GM21367 (cell line): ENCODE measurements around the gene PPM1G.
A peak's percentile ranks its signal among the peaks of the same experiment; 100 is the strongest.

ENCODE experiments used
- ATAC-seq: cut with Tn5 transposase; IDR thresholded peaks from one replicate; pipeline ENCODE4 v1.9.1; 2021; ENCODE audit not compliant: unreplicated experiment

Gene PPM1G

DNA sequence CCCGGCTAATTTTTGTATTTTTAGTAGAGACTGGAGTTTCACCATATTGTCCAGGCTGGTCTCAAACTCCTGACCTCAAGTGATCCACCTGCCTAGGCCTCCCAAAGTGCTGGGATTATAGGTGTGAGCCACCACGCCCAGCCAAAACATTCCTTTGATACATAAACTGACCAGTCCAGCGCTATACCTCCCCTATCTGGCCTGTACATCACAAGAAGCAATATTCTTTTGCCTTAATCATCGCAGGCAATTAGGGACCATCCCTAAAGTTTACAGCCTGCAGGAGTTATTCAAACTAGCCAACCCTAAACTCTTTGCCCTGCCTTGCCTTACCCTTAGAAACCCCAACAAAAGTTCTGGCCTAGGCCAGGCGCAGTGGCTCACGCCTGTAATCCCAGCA, 6.8 kb upstream of the PPM1G start:
- ATAC-seq = no peak

DNA sequence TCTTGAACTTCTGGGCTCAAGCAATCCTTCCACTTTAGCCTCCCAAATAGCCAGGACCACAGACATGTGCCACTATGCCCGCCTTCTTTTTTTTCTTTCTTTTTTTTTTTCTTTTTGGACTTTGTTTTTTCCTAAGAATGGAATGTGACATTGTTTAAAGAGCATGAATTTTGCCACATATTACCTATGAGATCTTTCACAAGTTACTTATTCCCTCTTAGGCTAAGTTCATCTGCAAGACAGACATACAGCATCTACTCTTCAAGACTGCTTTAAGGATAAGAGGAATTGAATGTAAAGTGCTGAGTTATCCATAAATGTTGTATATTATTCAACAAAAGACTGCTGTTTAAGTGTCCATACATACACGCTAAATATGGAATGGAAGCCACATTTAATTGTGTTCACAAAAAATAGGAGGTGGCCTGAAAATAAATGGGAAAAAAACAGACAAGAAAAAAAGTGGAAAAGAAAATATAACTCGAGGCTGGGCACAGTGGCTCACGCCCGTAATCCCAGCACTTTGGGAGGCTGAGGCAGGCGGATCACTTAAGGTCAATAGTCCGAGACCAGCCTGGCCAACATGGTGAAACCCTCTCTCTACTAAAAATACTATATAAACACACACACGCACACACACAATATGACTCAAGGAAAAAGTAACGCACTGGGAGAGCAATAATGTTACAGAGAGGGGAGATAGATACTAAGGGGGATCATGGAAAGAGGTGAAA, 3.2 kb upstream of the PPM1G start:
- ATAC-seq = no peak

DNA sequence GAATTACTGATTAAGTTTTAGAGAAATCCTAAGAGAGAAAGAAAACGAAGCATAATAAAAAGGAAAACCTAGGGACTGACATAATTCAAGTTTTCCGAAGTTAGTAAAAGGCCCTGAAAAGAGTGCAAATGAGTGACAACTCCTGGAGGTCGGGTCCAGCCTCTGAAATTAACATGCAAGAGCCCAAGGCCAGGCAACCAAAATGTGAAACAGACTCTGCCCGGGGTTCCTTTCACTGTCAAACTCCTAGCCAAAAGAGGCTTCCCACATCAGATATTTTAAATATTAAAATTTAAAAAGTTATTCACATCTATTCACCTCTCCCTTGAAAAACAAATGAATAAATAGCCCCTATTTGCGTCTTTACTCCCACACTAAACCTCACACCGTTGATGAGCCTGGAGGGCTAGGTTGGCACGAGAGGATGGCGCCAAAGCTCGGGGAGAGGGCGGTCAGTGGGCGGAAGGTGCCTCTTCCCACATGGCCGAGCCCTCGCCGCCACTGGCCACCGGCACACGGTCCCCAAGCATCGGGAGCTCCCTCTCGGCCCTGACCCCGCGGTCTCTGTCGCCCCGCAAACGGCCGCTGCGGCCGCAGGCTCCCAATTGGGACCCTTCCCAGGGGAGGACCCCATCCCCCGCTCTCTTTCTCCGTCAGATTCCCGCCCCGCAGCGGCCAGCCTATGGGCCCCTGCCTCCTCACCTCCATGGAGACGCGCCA, 630 bp downstream of the PPM1G start:
- ATAC-seq = peak; percentile 33

DNA sequence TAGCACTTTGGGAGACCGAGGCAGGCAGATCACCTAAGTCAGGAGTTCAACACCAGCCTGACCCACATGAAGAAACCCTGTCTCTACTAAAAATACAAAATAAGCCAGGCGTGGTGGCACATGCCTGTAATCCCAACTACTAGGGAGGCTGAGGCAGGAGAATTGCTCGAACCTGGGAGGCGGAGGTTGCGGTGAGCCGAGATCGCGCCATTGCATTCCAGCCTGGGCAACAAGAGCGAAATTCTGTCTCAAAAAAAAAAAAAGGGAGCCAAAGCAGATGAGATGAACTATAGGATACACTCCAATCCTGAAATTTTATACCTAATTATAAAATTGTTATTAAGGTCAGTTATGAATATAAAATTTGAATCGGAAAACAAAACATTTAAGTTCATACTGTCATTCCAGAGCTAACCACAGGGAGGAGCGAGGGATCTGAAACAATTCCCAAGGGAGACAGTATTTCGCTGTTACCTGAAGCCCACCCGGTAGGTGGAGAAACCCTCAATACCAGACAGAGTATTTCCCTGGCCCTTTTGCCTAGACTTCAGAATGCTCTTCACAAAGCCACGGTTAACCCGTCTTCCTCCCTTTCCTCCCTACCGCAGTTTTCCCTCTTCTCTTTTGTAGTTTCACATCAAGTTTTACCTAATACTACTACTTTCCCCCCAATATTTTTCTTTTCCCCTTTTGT, 1.4 kb downstream of the PPM1G start:
- no peak for ATAC-seq

DNA sequence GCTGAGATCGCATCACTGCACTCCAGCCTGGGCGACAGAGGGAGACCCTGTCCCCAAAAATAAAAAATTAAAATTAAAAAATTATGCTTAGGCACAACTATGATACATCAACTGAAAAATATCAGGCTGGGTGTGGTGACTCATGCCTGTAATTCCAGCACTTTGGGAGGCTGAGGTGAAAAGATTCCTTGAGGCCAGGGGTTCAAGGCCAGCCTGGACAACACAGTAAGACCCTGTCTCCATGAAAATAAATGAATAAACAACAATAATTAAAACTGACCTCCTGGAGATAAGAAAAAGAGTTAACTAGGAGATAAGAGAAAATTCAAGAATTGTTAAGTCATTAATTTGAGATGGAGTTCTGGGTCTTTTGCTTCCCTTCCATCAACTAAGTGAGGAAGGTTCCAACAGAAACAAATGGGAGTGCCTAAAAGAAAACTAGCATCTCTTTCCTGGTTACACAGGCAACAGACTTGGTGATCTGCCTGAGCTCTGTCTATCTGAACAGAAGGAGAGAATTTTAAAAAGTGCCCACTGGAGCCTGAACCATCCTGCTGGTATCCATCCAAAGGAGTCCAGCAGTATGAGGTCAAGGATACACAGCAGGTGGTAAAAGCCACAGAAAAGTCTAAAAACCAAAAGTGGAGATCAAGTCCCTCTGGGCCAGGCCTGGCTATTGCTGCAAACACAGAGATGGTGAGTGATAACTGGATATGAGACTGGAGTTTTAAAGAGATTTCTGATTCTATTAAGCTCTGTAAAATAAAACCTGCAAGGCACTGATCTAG, 8.8 kb downstream of the PPM1G start:
- no peak for ATAC-seq

DNA sequence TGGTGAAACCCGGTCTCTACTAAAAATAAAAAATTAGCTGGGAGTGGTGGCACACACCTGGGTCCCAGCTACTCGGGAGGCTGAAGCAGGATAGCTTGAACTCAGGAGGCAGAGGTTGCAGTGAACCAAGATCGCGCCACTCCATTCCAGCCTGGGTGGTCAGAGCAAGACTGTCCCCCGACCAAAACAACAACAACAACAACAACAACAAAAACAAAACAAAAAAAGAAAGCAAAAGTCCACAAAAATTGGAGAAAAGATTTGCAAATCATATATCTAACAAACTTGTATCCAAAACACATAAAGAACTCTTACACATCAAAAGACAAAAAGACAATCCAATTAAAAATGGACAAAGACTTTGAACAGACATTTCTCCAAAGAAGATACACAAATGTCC, 10.4 kb downstream of the PPM1G start:
- no peak for ATAC-seq

DNA sequence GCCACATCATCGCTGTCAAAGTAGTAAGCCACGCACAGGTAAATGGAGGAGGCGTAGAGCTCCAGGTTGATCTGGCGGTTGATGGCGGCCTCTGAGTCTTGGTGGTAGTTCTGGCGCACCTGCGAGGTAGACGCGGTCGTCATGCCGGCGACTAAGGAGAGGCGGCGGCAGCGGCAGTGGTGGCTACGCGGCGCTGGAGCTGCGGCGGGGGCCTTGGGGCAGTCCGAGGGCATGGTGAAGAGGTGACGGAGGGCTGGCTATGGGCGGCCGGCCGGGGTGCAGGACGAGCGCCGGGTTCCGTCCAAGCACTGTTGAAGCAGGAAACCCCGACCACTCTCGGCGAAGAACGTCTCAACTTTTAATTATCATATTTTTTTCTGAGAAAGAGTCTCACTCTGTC, 16.2 kb downstream of the PPM1G start:
- no peak for ATAC-seq

DNA sequence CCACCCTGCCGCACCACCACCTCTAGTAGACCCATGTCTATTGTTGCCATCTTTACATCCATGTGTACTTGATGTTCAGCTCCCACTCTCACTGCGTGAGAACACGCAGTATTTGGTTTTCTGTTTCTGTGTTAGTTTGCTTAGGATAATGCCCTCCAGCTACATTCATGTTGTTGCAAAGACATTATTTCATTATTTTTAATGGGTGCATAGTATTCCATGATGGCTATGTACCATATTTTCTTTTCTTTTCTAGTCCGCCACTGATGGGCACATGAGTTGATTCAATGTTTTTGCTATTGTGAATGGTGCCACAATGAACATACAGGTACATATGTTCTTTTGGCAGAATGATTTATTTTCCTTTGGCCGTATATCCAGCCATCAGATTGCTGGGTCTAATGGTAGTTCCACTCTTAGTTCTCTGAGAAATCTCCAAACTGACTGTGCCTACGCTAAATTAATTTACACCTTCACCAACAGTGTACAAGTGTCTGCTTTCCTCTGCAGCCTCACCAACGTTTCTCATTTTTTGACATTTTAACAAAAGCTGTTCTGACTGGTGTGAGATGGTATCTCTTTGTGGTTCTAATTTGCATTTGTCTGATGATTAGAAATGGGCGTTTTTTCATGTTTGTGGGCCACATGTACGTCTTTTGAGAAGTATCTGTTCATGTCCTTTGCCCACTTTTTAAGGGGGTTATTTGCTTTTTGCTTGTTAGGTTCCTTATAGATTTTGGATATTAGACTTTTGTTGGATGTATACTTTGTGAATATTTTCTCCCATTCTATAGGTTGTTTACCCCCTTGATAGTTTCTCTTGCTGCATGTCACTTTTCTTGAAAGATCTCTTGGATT, 18.3 kb downstream of the PPM1G start:
- ATAC-seq = no peak

DNA sequence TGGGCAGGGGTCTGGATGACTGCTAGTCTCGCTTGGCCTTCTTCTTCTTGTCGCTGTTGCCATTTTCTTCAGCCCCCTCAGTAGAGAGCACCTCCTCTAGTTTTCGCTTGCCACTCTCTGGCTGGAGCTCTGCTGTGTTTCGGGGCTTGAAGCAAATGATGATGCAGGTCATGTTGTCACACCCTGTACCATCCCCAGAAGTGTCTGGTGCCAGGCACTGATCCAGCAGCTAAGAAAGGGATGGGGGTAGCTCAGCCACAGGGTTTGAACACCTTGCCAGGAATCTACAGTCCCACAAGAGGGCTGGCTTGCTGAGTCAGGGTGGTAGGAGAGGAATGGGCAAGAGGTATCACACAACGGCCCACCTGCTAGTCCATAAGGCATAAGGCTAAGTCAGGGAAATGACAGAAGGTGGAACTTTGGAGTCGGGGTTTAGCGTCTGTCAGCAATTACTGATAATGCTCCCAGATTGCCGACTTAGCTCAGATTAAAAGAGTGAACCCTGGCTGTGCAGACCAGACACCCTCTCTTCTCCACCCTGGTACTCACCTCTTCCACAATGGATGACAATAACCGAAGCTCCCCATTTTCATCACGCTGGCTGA, 27.7 kb downstream of the PPM1G start:
- no peak for ATAC-seq

DNA sequence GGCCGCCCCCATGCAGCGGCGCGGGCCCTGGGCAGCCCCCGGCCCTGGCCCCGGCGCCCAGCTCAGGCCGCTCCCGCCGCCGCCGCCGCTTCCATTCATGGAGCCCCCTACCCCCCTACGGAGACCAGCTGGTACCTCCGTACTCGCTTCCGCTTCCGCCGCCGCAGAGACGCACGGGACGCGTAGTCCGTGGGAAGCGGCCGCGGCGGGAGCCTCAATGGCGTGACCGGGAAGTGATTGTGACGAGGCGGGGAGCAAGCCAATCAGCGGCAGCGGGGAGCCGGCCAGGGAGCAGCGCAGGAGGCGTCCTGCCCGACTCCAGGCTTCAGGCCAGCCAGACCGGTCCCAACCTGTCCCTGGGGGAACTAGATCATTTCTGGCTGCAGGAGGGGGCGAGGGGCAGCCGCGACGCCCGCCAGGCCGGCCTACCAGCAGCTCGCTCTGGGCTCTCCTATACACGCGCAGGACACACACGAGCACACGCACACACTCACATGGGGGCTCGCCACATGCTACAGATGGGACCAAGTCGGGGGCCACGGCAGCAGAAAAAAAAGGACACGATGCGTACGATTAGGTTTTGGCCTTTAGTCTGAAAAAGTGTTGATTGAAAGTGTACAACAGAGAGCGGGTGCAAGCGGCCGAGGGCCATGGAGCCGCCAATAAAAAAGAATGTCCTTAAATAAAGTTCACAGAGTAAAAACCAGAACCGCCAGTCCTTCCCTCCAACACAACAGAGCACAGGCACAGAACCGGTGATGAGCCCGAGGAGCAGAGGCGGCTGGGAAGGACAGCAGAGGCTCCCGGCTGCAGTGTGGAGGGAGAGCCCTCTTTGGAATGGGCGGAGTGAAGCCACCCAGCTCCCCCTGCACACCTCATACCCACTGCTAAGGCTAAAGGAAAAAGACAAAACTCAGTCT, 28.5 kb downstream of the PPM1G start, which contains the start of gene ZNF513:
Gene ZNF513, minus strand, starts transcription at position 109 of the 920 bp plus-strand sequence. CDS start 208 bp downstream, outside the sequence.
- ATAC-seq = peak; percentile 72

DNA sequence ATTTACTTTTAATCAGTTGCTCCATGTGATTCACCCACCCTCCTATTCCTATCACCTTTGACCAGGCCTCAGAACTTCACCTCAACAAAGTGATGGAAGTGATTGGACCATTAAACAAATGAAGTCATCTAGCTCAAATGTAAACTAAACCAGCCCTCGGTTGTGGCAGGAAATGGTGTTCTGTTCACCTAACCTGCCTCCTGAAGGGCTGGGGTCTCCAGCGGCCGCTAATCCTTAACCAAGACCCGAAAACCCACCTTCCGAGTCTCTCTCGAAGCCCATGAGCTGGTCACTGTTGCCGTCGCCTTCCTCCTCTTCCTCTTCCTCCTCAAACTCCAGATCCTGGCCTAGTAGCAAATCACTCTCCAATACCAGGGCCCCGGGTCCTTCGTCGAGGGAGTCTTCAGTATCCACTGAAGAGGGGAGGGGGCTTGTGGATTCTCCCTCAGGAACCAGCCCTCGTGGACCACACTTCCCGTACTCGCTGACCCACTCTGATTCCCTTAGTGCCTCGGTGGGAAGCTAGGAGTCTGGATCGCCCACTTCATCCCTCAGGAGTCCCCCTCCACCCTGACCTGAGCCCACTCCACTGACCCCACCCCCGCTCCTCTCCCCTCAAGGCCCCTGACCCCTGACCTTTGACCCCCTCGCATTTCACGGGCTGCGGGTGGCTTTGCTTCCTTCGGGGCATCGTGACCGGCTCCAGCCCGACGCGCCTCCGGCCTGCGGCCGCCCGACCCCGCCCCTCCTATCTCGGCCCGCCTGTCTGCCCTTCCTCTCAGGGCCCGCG, 29.4 kb downstream of the PPM1G start:
- ATAC-seq = no peak

DNA sequence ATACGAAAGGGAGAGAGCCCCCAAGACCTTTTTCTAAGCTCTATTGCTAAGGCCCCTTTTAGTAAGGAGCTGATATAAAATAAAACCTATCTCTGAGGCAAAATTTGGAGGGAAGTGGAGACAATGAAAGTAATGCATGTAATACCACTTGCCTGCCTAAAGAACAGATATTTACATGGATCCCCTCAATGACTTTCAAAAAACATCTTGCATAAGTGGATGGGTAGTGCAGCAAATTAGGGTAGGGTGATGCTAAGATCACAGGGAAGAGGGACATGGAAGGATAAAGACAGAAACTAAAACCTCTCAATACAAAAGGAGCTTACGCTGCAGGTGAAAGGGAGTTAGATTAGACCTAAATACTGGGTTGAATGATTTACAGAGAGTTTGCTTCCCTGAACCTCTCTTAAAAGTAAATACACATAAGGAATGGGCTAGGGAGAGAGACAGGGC, 30.0 kb downstream of the PPM1G start:
- ATAC-seq = no peak

DNA sequence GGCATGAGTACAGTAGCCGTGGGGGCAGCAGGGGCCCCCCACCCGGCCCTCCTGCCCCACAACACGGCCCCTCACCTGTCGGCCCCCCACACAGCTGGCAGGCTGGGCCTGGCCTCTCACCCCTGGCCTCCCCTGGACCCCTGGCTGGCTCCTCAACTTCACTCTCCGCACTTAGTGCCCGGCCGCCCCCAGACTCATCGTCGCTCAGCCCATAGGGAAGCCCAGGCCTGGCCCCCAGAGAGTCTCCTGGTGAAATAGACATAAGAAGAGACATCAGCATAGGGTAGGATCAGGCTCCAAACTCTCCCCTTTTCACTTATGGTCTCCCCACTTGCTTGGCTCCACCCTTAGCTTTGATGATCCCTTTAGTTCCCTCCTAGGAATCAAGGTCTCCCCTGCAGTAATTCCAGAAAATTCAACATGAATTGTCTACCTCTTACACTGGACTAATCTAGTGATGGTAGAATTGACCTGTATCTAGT, 30.5 kb downstream of the PPM1G start:
- no peak for ATAC-seq

DNA sequence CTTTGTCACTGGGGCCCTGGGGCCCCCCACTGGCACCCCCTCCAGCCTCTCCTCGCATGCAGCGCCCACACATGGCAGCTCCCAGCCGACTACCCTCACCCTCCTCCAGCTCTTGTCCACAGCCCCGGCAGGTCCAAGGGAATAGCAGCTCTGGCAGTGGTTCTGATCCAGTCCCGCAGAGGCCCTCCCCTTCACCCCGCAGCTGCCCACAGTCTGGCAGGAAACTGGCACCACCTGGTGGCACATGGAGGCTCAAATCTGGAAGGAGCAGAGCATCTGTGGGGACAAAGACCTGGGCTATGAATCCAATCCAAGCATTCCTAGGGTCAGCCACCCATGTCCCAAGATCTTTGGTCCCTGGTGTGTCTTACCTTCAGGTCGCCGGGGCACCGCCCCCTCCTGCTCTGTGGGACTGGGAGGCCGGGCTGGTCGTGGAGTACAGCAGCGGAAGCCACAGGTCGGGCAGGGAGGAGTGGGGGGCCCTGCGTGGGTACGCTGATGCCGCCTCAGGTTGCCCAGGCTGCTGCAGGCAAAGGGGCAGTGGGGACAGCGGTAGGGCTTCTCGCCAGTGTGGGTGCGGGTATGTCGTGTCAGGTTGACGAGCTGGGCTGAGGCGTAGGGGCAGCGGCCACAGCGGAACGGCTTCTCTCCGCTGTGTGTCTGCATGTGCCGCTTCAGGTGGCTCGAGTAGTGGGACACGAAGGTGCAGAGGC, 31.1 kb downstream of the PPM1G start:
- ATAC-seq = no peak

DNA sequence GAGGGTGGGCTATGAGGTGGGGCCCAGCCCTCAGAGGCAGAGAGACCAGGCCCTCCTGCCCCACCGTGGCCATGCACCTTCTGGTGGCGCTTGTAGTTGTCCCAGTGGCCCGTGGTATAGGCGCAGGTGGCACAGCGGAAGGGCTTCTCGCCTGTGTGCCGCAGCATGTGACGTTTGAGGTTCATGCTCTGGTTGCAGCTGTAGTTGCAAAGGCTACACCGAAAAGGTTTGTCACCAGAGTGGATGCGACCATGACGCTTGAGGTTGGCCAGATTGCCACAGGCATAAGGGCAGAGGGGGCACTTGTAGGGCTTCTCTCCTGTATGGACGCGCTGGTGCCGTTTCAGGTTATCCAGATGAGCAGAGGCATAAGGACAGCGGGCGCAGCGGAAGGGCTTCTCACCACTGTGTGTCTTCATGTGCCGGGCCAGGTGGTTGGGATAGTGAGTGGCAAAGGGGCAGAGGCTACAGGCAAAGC, 31.7 kb downstream of the PPM1G start:
- ATAC-seq = no peak

DNA sequence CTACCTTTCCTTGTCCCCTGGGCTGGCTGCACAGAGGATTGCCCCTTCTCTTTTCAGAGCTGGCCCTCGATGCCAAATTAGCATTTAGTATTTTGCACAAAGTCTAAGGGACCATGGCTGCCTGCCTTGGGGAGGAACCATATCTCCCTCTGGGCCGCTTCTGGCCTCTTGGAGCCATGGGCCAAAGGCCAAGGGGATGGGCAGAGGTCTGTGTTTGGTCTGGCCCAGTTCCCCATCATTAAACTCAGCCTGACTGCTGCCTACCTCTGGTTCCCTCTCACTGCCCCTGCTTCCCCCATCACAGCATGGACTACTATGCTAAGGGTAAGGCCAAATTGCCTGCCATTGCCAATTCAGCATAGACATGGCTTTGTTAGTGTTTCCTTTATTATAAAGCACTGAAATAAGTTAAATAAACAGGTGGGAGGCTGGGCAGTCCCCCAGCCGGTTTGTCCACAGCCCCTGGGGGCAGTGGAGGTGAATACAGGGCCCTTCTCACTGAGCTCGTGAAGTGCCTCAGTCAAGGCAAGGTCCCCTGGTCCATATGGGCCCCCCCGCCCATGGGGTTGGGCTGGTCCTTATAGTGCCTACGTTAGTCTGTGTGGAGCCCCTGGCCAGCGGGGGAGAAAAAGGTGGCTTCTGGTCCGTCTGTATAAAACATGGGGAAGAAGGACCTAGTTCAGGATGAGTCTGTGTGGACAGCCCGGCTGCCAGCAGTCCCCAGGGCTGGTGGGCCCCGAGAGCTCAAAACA, 32.3 kb downstream of the PPM1G start:
- no peak for ATAC-seq
